Hindlimb muscle (tissue), 1 donor: Measurements from ENCODE around the gene COX6B2. TPM values are rescaled to one million over a fixed set of nuclear protein-coding genes. Genes with fewer than 3 reads are reported as not detected.
A peak's percentile ranks its signal among the peaks of the same experiment; 100 is the strongest.
"Not testable (repeated sequence)": the region's sequence is repeated elsewhere in the genome, so short reads cannot be mapped to it uniquely, and the experiment has no call there.

Source experiments
- DNase-seq: peaks from one replicate; pipeline ENCODE4 v3.0.0-alpha.2; 2013
- polyA plus RNA-seq: library from polyadenylated mRNA; unstranded; fragments of 120-200 nt; gene quantifications from one replicate; pipeline ENCODE4 v1.2.1, GENCODE V29; 2013; ENCODE audit not compliant: insufficient read length

The COX6B2 gene
- polyA plus RNA-seq, 1 donor, result 0.65 TPM

GRCh38 chr19:55341595-55342531 is 12.7 kb downstream of the COX6B2 start:
- DNase-seq, result no peak

GRCh38 chr19:55341171-55341588 is 13.3 kb downstream of the COX6B2 start:
- peak; percentile 75 for DNase-seq

GRCh38 chr19:55340784-55341147 is 13.8 kb downstream of the COX6B2 start:
- no peak for DNase-seq

GRCh38 chr19:55339889-55340783 is 14.4 kb downstream of the COX6B2 start:
- peak; percentile 36 for DNase-seq

- DNase-seq, result peak; percentile 100
Observed at GRCh38 chr19:55339105-55339888, 15.2 kb downstream of the COX6B2 start, which contains the start of gene KMT5C. TSS of gene KMT5C (plus strand) at chr19:55339876. CDS start at chr19:55341937, 2,061 bp downstream.

GRCh38 chr19:55336101-55336500 is 18.4 kb downstream of the COX6B2 start:
- no peak for DNase-seq

- no peak for DNase-seq
Observed at GRCh38 chr19:55333870-55334269, 20.6 kb downstream of the COX6B2 start.

- DNase-seq, result not testable (repeated sequence)
Observed at GRCh38 chr19:55329791-55330190, 24.7 kb downstream of the COX6B2 start.

- not testable (repeated sequence) for DNase-seq
Observed at GRCh38 chr19:55328774-55329318, 25.7 kb downstream of the COX6B2 start.

- DNase-seq, result no peak
Observed at GRCh38 chr19:55325172-55325571, 29.3 kb downstream of the COX6B2 start, which contains the start of gene TMEM150B. TSS of gene TMEM150B (minus strand) at chr19:55325341. CDS start at chr19:55321036, 4,305 bp downstream.

- no peak for DNase-seq
Observed at GRCh38 chr19:55324662-55325061, 29.9 kb downstream of the COX6B2 start.

GRCh38 chr19:55322204-55322885 is 32.2 kb downstream of the COX6B2 start:
- no peak for DNase-seq

- DNase-seq, result no peak
Observed at GRCh38 chr19:55321466-55322137, 32.9 kb downstream of the COX6B2 start.

GRCh38 chr19:55320844-55321419 is 33.6 kb downstream of the COX6B2 start:
- DNase-seq, result no peak

- DNase-seq, result no peak
Observed at GRCh38 chr19:55319785-55320184, 34.7 kb downstream of the COX6B2 start.

GRCh38 chr19:55316646-55317045 is 37.9 kb downstream of the COX6B2 start:
- DNase-seq, result no peak

- no peak for DNase-seq
Observed at GRCh38 chr19:55315956-55316525, 38.5 kb downstream of the COX6B2 start.

- DNase-seq, result no peak
Observed at GRCh38 chr19:55314396-55314795, 40.1 kb downstream of the COX6B2 start.

- no peak for DNase-seq
Observed at GRCh38 chr19:55312621-55313512, 41.7 kb downstream of the COX6B2 start.
